HepG2 (cell line): ENCODE measurements around the gene OPALIN. TPM values are rescaled to one million over a fixed set of nuclear protein-coding genes. Genes with fewer than 3 reads are reported as not detected.

Experiments used
- ATAC-seq: fragments of 200-7000 bp; cut with Tn5 transposase; 3 replicates; pipeline ENCODE4 v1.9.1; 2020; ENCODE audit warnings: mild to moderate bottlenecking, moderate library complexity
- BruUV-seq: library from RNA; stranded (reverse); fragments of 400-500 nt; replicated peaks from 2 replicates; lab custom pipeline; 2021; lab: Mats Ljungman, UMichigan
- CTCF ChIA-PET: fragments of 300-600 bp; formaldehyde crosslinking; extraction: SDS; loops from one replicate; lab custom pipeline; 2021; ENCODE audit warnings: low total read pairs, inconsistent platforms, low intra/inter-chr PET ratio; lab: Yijun Ruan, JAX
- POLR2A ChIA-PET: fragments of 350-600 bp; sonication (Branson Sonifier 250); formaldehyde crosslinking; loops from one replicate; lab custom pipeline; 2020; ENCODE audit warnings: antibody characterized with exemption, inconsistent platforms; lab: Yijun Ruan, JAX
- DNase-seq: peaks from one replicate; pipeline ENCODE4 v3.0.0-alpha.2; 2015; ENCODE audit warnings: low spot score
- FAIRE-seq: peaks from 3 replicates; lab custom pipeline; 2011; peaks lifted over from hg19 to GRCh38; lab: Jason Lieb, UNC
- H2AFZ ChIP-seq: one replicate; pipeline ENCODE4 v1.6.1; 2011; ENCODE audit warnings: low read length, inconsistent platforms
- H3K27ac ChIP-seq: fragments of 300-600 bp; 3 replicates; pipeline ENCODE4 v1.8.0; 2011; ENCODE audit warnings: mixed run types, mild to moderate bottlenecking, mixed read lengths, low read length, inconsistent platforms; ENCODE audit not compliant: insufficient read depth; ENCODE audit errors: extremely low read length
- H3K27me3 ChIP-seq, 2 experiments: fragments of 200-600 bp in 1 of 2; 2 replicates in 1 of 2; 3 replicates in 1 of 2; pipeline versions ENCODE4 v1.6.0 to v1.8.0; 2011; ENCODE audit warnings: low read length in 2 of 2, mild to moderate bottlenecking in 2 of 2, moderate library complexity in 2 of 2, inconsistent platforms in 1 of 2; ENCODE audit not compliant: insufficient read depth in 2 of 2, control insufficient read depth in 1 of 2
- H3K36me3 ChIP-seq, 2 experiments: fragments of 200-600 bp in 1 of 2; replicated peaks in 1 of 2; 2 replicates in 1 of 2; 3 replicates in 1 of 2; pipeline versions ENCODE4 v1.5.1 to v1.8.0; 2011; ENCODE audit warnings: low read length in 2 of 2, inconsistent platforms in 1 of 2; ENCODE audit not compliant: insufficient read depth in 2 of 2, control insufficient read depth in 1 of 2
- H3K4me1 ChIP-seq: 2 replicates; pipeline ENCODE4 v1.5.1; 2012; ENCODE audit warnings: low read length, inconsistent platforms; ENCODE audit not compliant: insufficient read depth
- H3K4me2 ChIP-seq: 2 replicates; pipeline ENCODE4 v1.6.0; 2011; ENCODE audit warnings: low read depth, low read length, inconsistent platforms
- H3K4me3 ChIP-seq, 3 experiments: fragments of 200-600 bp in 1 of 3; sonication (generic), shearing (Covaris generic) in 1 of 3; replicated peaks in 1 of 3; 2 replicates each; pipeline ENCODE4 v1.5.1; 2011 to 2016; ENCODE audit warnings: low read length in 3 of 3, inconsistent platforms in 2 of 3, low read depth in 2 of 3, mild to moderate bottlenecking in 2 of 3, control low read depth in 1 of 3, mixed read lengths in 1 of 3; ENCODE audit not compliant: insufficient read depth in 1 of 3
- H3K79me2 ChIP-seq: one replicate; pipeline ENCODE4 v1.6.1; 2011; ENCODE audit warnings: low read length, inconsistent platforms; ENCODE audit not compliant: insufficient read depth
- H3K9ac ChIP-seq: 2 replicates; pipeline ENCODE4 v1.6.0; 2011; ENCODE audit warnings: mild to moderate bottlenecking, low read depth, low read length, inconsistent platforms; ENCODE audit not compliant: insufficient read depth
- H3K9me3 ChIP-seq: 2 replicates; pipeline ENCODE4 v1.5.1; 2012; ENCODE audit warnings: mild to moderate bottlenecking, low read length
- H4K20me1 ChIP-seq: 2 replicates; pipeline ENCODE4 v1.6.0; 2011; ENCODE audit warnings: inconsistent platforms, mild to moderate bottlenecking, low read length, moderate library complexity; ENCODE audit not compliant: insufficient read depth
- BHLHE40 ChIP-seq: IDR thresholded peaks from 2 replicates; pipeline ENCODE4 v1.6.1; 2011; ENCODE audit warnings: low read length, improper control_type of control experiment
- ESRRA ChIP-seq: sonication (generic); formaldehyde crosslinking; IDR thresholded peaks from 2 replicates; pipeline ENCODE4 v1.5.1; 2020; ENCODE audit warnings: mild to moderate bottlenecking, low read depth, missing genetic modification reagents
- FOXA3 ChIP-seq: IDR thresholded peaks from 2 replicates; pipeline ENCODE4 v1.6.1; 2016; ENCODE audit warnings: missing genetic modification reagents, missing compliant biosample characterization
- RFXANK ChIP-seq: IDR thresholded peaks from 2 replicates; pipeline ENCODE4 v1.6.1; 2016
- SMAD1 ChIP-seq: sonication (generic); formaldehyde crosslinking; IDR thresholded peaks from 2 replicates; pipeline ENCODE4 v1.4.0; 2020; ENCODE audit warnings: missing genetic modification reagents, low read depth, mild to moderate bottlenecking, borderline replicate concordance
- TAF15 ChIP-seq: fragments of 200-400 bp; formaldehyde crosslinking; IDR thresholded peaks from one replicate; pipeline ENCODE4 v1.6.1; 2018; ENCODE audit warnings: mild to moderate bottlenecking, low read depth, low read length; ENCODE audit not compliant: poor library complexity, severe bottlenecking
- TERF1 ChIP-seq: sonication (generic); formaldehyde crosslinking; IDR thresholded peaks from 2 replicates; pipeline ENCODE4 v1.8.0; 2022; ENCODE audit warnings: mild to moderate bottlenecking, missing genetic modification reagents, moderate library complexity
- ZNF333 ChIP-seq: sonication (generic); formaldehyde crosslinking; IDR thresholded peaks from 2 replicates; pipeline ENCODE4 v1.4.0; 2020; ENCODE audit warnings: mild to moderate bottlenecking, missing genetic modification reagents, borderline replicate concordance
- ZNF550 ChIP-seq: sonication (generic); formaldehyde crosslinking; IDR thresholded peaks from 2 replicates; pipeline ENCODE4 v1.4.0; 2020; ENCODE audit warnings: mild to moderate bottlenecking, missing genetic modification reagents, borderline replicate concordance
- ZNF713 ChIP-seq: sonication (generic); formaldehyde crosslinking; IDR thresholded peaks from 2 replicates; pipeline ENCODE4 v1.4.0; 2020; ENCODE audit warnings: mild to moderate bottlenecking, missing genetic modification reagents
- WGBS: methylation state at CpG from one replicate; pipeline ENCODE4 v1.1.6; 2017; ENCODE audit warnings: low lambda C conversion rate; 5-methylcytosine and 5-hydroxymethylcytosine counted together
- in situ Hi-C: cut with HindIII; loops from 2 replicates; pipeline ENCODE4 v1.10.0; 2017; ENCODE audit warnings: low pct_unique_long_range_greater_than_20kb; ENCODE audit not compliant: extremely low pct_ligation_motif_present
- intact Hi-C: fragments of 100-400 bp; cut with micrococcal nuclease; formaldehyde crosslinking; loops from one replicate; pipeline ENCODE4 v1.10.0; 2022; ENCODE audit not compliant: unreplicated experiment
- polyA plus RNA-seq, 8 experiments: library from polyadenylated mRNA; depleted of rRNA in 3 of 8; stranded (reverse) in 7 of 8; unstranded in 1 of 8; fragments of >200 nt; fragmentation: Illumina TruSeq in 4 of 8; extraction: Trizol in 4 of 8; gene quantifications; 2 replicates each; pipeline versions ENCODE4 v1.2.1 to v1.2.3, GENCODE V29; 2011 to 2016; ENCODE audit warnings: low read depth in 4 of 8, missing spikeins in 1 of 8, mixed read lengths in 1 of 8; ENCODE audit not compliant: insufficient read depth in 1 of 8
- total RNA-seq, 5 experiments: library from RNA; depleted of rRNA; stranded (reverse); fragments of >200 nt; fragmentation: Illumina TruSeq; extraction: Trizol; gene quantifications; 2 replicates each; pipeline ENCODE4 v1.2.3, GENCODE V29; 2016; ENCODE audit warnings: low read depth in 1 of 5

The OPALIN gene
- total and polyA plus RNA-seq, 2 of the 13 experiments (the other 11 are each of a cell fraction or from before 2014, with no cell fraction given), result not detected

- Histone ChIP-seq H3K27me3 (0 out of 5 replicates have a peak, but pooled peaks cover 0 to 3% of the 10 kb centered on the region in 2 experiments), H3K9ac (no peak overlapping the region), H3K4me3 (no peak overlapping the region), H2AFZ (no peak overlapping the region), H4K20me1 (no peaks in the 10 kb centered on the region), H3K27ac (no peak overlapping the region), H3K36me3 (no peaks in the 10 kb centered on the region), H3K9me3 (no peaks in the 10 kb centered on the region), H3K79me2 (no peaks in the 10 kb centered on the region)
- no peak for ATAC-seq
- FAIRE-seq, result no peak
- TF ChIP-seq ZNF333, result no peak
- TF ChIP-seq TERF1 (CRISPR knock-in tag), result no peak
- no peak for TF ChIP-seq SMAD1 (CRISPR knock-in tag)
- TF ChIP-seq RFXANK, result no peak
- no peak for TF ChIP-seq ZNF713 (CRISPR knock-in tag)
- TF ChIP-seq TAF15, result no peak
- no peak for TF ChIP-seq ESRRA (CRISPR knock-in tag)
- TF ChIP-seq ZNF550, result no peak
- TF ChIP-seq FOXA3 (CRISPR knock-in tag), result no peak
- no peak for TF ChIP-seq BHLHE40
- TF ChIP-seq, all 625 proteins: peak for 0
- Histone ChIP-seq H3K4me2 (no peak overlapping the region), H3K4me1 (no peaks in the 10 kb centered on the region)
- BruUV-seq, result no TSS peak
- POLR2A ChIA-PET, result no interaction called here
- intact Hi-C loops (no loop called here), in situ Hi-C loops (no loop called here)
- WGBS, result 15% methylated on average over 2 of the region's 2 CpGs
- CTCF ChIA-PET, result no interaction called here
- DNase-seq, result no peak
These were observed 13.6 kb downstream of the OPALIN start for GRCh38 chr10:96345222-96345621.
